NT2/D1 (cell line): ENCODE results near the gene BRK1.
"Not testable (repeated sequence)": the region's sequence is repeated elsewhere in the genome, so short reads cannot be mapped to it uniquely, and the experiment has no call there.

Source experiments
- DNase-seq: peaks from one replicate; pipeline ENCODE4 v3.0.0-alpha.2; 2011; ENCODE audit warnings: low read depth, low spot score
- H3K27me3 ChIP-seq: 2 replicates; pipeline ENCODE4 v1.6.0; 2011; ENCODE audit warnings: mild to moderate bottlenecking; ENCODE audit not compliant: insufficient read length, insufficient read depth
- H3K36me3 ChIP-seq: 2 replicates; pipeline ENCODE4 v1.6.1; 2011; ENCODE audit warnings: mild to moderate bottlenecking, low read length, mixed read lengths; ENCODE audit not compliant: insufficient read depth, insufficient read length
- H3K4me1 ChIP-seq: 2 replicates; pipeline ENCODE4 v1.5.1; 2011; ENCODE audit not compliant: insufficient read depth, insufficient read length
- H3K4me3 ChIP-seq: 2 replicates; pipeline ENCODE4 v1.5.1; 2011; ENCODE audit warnings: low read depth; ENCODE audit not compliant: insufficient read length
- H3K9ac ChIP-seq: 2 replicates; pipeline ENCODE4 v1.6.0; 2011; ENCODE audit warnings: low read depth; ENCODE audit not compliant: insufficient read length
- H3K9me3 ChIP-seq: 2 replicates; pipeline ENCODE4 v1.5.1; 2011; ENCODE audit warnings: mild to moderate bottlenecking, low read length; ENCODE audit not compliant: insufficient read depth
- SUZ12 ChIP-seq: IDR thresholded peaks from 2 replicates; pipeline ENCODE4 v1.6.1; 2011; ENCODE audit not compliant: insufficient read length, insufficient read depth; ENCODE audit errors: extremely low read depth
- YY1 ChIP-seq: IDR thresholded peaks from 2 replicates; pipeline ENCODE4 v1.6.1; 2011; ENCODE audit not compliant: insufficient read length, insufficient read depth
- ZNF274 ChIP-seq: IDR thresholded peaks from 2 replicates; pipeline ENCODE4 v1.6.1; 2011; ENCODE audit warnings: mild to moderate bottlenecking, low read depth, low read length

BRK1 gene

GRCh38 chr3:10173095-10173925 lies 57.8 kb downstream of the BRK1 start:
- H3K9ac ChIP-seq: no peak overlapping the region

GRCh38 chr3:10173926-10174435 lies 58.5 kb downstream of the BRK1 start:
- Histone ChIP-seq H3K4me3 (no peak overlapping the region), H3K9ac (no peak overlapping the region), H3K27me3 (no peaks in the 10 kb centered on the region), H3K9me3 (peaks cover 18% of the 10 kb centered on the region), H3K36me3 (no peaks in the 10 kb centered on the region), H3K4me1 (no peaks in the 10 kb centered on the region)
- TF ChIP-seq YY1 (no peak), SUZ12 (no peak), ZNF274 (no peak)
- no peak for DNase-seq

More at GRCh38 chr3:10173095-10173925, 57.8 kb downstream of the BRK1 start:
- Histone ChIP-seq H3K27me3 (no peaks in the 10 kb centered on the region), H3K36me3 (no peaks in the 10 kb centered on the region), H3K9me3 (peaks cover 25% of the 10 kb centered on the region), H3K4me3 (no peak overlapping the region), H3K4me1 (no peaks in the 10 kb centered on the region)
- TF ChIP-seq ZNF274 (no peak), YY1 (no peak), SUZ12 (no peak)
- DNase-seq: no peak

GRCh38 chr3:10175334-10175733 lies 59.9 kb downstream of the BRK1 start:
- H3K4me3 ChIP-seq, H3K9me3 ChIP-seq, H3K36me3 ChIP-seq, H3K4me1 ChIP-seq, DNase-seq, H3K9ac ChIP-seq, H3K27me3 ChIP-seq: not testable (repeated sequence)

- DNase-seq, H3K4me3 ChIP-seq, H3K4me1 ChIP-seq, H3K27me3 ChIP-seq, H3K9ac ChIP-seq, H3K9me3 ChIP-seq, H3K36me3 ChIP-seq: not testable (repeated sequence)
Observed at GRCh38 chr3:10176150-10176549, 60.7 kb downstream of the BRK1 start.
